ENCODE data around the gene ACSS2.

ACSS2 gene

GRCh38 chr20:34876406-34877282 lies at the start of gene ACSS2:
TSS of gene ACSS2 (plus strand) at chr20:34876612. CDS start at chr20:34876646, 34 bp downstream.
- no peak for DNase-seq

- DNase-seq: no peak
These were observed 47.2 kb upstream of the ACSS2 start for GRCh38 chr20:34829191-34829590.

- no peak for DNase-seq
These were observed 44.5 kb upstream of the ACSS2 start for GRCh38 chr20:34831936-34832335.

GRCh38 chr20:34834459-34834893 lies 41.9 kb upstream of the ACSS2 start:
- DNase-seq: no peak

GRCh38 chr20:34842143-34842542 lies 34.3 kb upstream of the ACSS2 start:
- DNase-seq: no peak

- DNase-seq: no peak
These were observed 33.0 kb upstream of the ACSS2 start for GRCh38 chr20:34843421-34843820.

- no peak for DNase-seq
These were observed 27.8 kb upstream of the ACSS2 start for GRCh38 chr20:34848597-34848996.

- no peak for DNase-seq
These were observed 26.6 kb upstream of the ACSS2 start for GRCh38 chr20:34849778-34850177.

- no peak for DNase-seq
These were observed 25.4 kb upstream of the ACSS2 start for GRCh38 chr20:34850969-34851368.

GRCh38 chr20:34852298-34852697 lies 24.1 kb upstream of the ACSS2 start:
- DNase-seq: no peak

GRCh38 chr20:34859367-34859766 lies 17.0 kb upstream of the ACSS2 start:
- DNase-seq: no peak

DNA sequence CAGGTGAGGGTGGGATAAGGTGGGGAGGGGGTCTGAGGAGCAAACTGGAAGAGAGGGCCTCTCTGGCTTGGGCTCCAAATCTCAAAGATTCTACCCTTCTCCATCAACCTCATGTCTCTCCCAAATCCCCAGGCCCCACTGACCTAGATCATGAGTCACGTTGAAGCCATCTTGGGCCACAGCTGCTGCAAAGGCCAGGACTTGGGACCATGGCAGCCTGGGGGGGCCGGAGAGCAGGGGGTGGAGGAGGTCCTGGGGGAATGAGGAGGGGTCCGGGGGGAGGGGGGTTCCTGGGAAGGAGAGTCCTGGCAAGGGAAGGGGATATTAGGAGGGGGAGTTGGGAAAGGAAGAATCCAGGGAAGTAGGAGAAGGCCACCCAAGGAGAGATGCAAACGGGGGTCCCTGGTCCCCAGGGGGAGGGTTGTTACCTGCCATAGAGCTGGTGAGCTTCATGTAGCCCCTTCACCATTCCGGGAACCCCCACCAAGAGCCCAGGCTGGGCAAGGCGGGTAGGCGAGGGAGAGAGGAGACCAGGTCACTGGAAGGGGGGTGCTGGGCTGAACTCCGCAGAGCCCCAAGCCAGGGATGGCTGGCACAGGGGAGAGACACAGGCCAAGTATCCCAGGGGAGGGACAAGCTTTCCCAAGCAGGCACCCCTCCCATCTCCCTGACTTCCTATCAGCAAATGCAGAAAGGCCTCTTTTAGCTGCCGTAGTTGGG lies 16.4 kb upstream of the ACSS2 start:
- no peak for DNase-seq

DNA sequence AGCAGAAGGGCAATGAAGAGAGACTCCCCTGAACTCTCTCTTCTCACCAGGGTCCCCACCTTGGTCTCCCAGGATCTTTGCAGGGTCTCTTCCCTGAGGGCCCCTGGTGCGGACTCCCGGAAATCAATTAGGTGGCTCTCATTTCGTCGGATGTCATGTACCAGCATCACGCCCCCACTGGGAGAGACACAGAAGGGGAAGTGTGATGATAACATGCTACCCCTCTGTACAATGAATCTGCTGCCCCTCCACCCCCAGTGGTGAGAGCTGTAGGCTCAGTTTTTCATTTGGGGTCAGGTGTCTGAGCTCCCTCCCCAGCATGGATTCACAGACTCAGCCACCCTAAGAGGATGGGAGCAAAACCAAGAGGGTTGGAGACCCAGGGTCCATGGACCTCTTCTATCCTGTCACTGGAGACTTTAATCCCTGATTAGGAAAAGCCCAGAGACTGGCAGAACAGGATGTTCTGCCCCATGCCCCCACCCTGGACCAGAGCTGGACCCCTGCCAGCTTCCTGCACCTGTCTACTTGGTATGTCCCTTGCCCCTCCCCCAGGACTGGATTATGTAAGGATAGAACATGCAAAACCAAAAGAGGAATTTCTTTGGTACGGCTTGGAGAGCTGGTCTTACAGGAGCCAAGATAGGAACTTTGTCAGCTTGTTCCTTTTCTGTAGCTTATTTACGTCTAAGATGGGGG lies 14.9 kb upstream of the ACSS2 start:
- DNase-seq: no peak

DNA sequence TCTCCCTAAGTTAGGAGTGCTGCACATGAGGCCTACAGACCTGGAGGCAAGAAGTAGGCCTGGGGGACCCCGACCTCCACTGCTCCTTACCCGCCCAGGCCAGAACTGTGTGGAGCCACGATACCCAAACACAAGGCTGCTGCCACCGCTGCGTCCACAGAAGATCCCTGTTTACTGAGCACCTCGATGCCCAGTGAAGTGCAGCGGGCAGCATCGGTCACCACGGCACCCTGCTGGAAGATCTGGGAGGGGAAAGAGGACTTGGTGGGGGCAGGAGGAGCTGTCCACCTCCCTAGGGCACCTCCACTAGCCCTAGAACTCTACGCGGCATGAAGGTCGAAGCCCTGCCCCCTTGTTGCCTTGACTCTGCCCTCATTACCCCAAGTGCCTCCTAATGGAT lies 13.7 kb upstream of the ACSS2 start:
- no peak for DNase-seq

GRCh38 chr20:34863421-34863965 lies 12.9 kb upstream of the ACSS2 start:
- no peak for DNase-seq

GRCh38 chr20:34864216-34864615 lies 12.2 kb upstream of the ACSS2 start:
- DNase-seq: no peak

- no peak for DNase-seq
These were observed 5.0 kb upstream of the ACSS2 start for GRCh38 chr20:34871320-34871926.

GRCh38 chr20:34871966-34872621 lies 4.3 kb upstream of the ACSS2 start:
- DNase-seq: no peak

- DNase-seq: peak; percentile 58
These were observed 3.7 kb upstream of the ACSS2 start, which contains the start of gene GGT7 for GRCh38 chr20:34872622-34873224. TSS of gene GGT7 (minus strand) at chr20:34872856. CDS start at chr20:34872815, 41 bp downstream.

DNA sequence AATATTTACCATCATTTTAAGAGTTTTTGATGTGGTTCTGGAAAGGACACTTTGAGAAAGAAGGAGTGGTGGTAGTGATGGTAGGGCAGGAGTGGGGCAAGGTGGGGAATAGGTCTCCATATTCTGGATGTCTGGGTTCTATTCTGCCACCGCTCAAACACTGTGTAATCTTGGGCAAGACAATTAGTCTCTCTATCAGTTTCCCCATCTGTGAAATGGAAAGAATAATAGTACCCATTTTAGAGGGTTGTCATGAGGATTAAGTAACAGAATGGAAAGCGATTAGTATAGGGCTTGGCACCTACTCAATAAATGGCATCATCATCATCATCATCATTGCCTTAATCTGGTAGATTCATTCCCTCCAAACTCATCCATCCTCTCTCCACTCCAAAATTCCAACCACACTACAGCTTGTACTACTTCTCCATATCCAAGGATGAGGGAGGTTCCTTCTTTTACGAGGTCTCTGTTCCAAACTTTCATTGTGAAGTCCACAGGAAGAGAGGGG lies 2.8 kb upstream of the ACSS2 start:
- no peak for DNase-seq

DNA sequence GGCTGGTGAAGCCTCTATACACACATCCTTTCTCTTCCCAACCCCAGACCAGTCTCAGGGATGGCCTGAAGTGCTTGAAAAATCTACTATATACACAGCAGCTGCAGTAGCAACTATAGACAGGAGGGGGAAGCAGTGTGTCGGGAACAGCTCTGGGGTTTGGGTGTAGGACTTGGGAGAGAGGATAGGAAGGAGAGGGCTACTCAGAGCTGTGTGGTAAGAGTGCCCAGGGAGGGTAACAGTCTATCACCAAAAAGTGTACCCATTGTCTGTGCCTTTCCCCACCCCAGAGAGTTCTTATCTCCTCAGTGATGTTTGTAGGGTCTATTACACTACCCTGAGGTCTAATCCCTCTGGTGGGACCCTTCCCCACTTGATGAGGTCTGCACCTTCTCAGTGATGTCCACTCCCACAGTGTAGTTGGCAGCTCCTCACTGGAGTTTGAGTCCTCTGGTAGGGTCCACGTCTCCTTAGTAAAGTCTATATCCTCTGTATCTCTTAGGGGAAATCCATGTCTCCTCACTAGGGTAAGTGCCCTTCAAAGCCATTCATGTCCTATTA lies 2.2 kb upstream of the ACSS2 start:
- DNase-seq: peak; percentile 34
